GM12864 (cell line): ENCODE results near the gene SYT12.

ENCODE experiments used
- DNase-seq: peaks from one replicate; pipeline ENCODE4 v3.0.0-alpha.2; 2011; ENCODE audit warnings: low read depth
- H3K4me3 ChIP-seq: 2 replicates; pipeline ENCODE4 v1.5.1; 2011; ENCODE audit warnings: mild to moderate bottlenecking, low read depth, low read length, control low read depth
- CTCF ChIP-seq: IDR thresholded peaks from 2 replicates; pipeline ENCODE4 v1.5.1; 2011; ENCODE audit warnings: low read depth, mild to moderate bottlenecking, moderate library complexity, low read length, control low read depth, inconsistent platforms; ENCODE audit errors: missing control alignments

Gene SYT12

GRCh38 chr11:67076202-67076601 lies 53.3 kb downstream of the SYT12 start:
- no peak for DNase-seq
- H3K4me3 ChIP-seq, result no peak overlapping the region
- TF ChIP-seq CTCF, result no peak

GRCh38 chr11:67079065-67079705 lies 56.3 kb downstream of the SYT12 start:
- H3K4me3 ChIP-seq, result no peak overlapping the region
- TF ChIP-seq CTCF, result no peak
- DNase-seq, result no peak

- no peak overlapping the region for H3K4me3 ChIP-seq
These were observed 59.3 kb downstream of the SYT12 start for GRCh38 chr11:67082071-67082791.

GRCh38 chr11:67083786-67084366 lies 60.9 kb downstream of the SYT12 start:
- TF ChIP-seq CTCF, result no peak
- no peak for DNase-seq
- H3K4me3 ChIP-seq, result no peak overlapping the region

More at GRCh38 chr11:67082071-67082791, 59.3 kb downstream of the SYT12 start:
- TF ChIP-seq CTCF, result peak; percentile 24
- no peak for DNase-seq

- no peak for TF ChIP-seq CTCF
- DNase-seq, result no peak
- H3K4me3 ChIP-seq, result no peak overlapping the region
These were observed 62.7 kb downstream of the SYT12 start for GRCh38 chr11:67085617-67086016.

GRCh38 chr11:67090717-67091116 lies 67.8 kb downstream of the SYT12 start:
- no peak for TF ChIP-seq CTCF
- H3K4me3 ChIP-seq, result no peak overlapping the region
- no peak for DNase-seq
